GM12878 (cell line): Measurements from ENCODE around the gene RNF40. TPM values are rescaled to one million over a fixed set of nuclear protein-coding genes. Genes with fewer than 3 reads are reported as not detected.

Experiments
- ATAC-seq: fragments of 200-7000 bp; cut with Tn5 transposase; 3 replicates; pipeline ENCODE4 v1.9.1; 2020; ENCODE audit warnings: mild to moderate bottlenecking, moderate library complexity
- BruUV-seq: library from RNA; stranded (reverse); fragments of 400-500 nt; replicated peaks from 2 replicates; lab custom pipeline; 2021; lab: Mats Ljungman, UMichigan
- CTCF ChIA-PET: fragments of 300-600 bp; sonication (Branson Sonifier 250); formaldehyde crosslinking; extraction: SDS; loops from one replicate; lab custom pipeline; 2021; ENCODE audit warnings: inconsistent platforms; lab: Yijun Ruan, JAX
- POLR2A ChIA-PET: fragments of 350-600 bp; formaldehyde crosslinking; extraction: SDS; loops from one replicate; lab custom pipeline; 2021; ENCODE audit warnings: inconsistent platforms; lab: Charles Lee
- RAD21 ChIA-PET: fragments of 300-600 bp; sonication (Branson Sonifier 250); formaldehyde crosslinking; loops from one replicate; lab custom pipeline; 2023; ENCODE audit warnings: antibody characterized with exemption; ENCODE audit not compliant: unreplicated experiment; lab: Charles Lee
- SMC1A ChIA-PET: fragments of 300-600 bp; sonication (Branson Sonifier 250); formaldehyde crosslinking; loops from one replicate; lab custom pipeline; 2023; ENCODE audit not compliant: unreplicated experiment, uncharacterized antibody; lab: Charles Lee
- DNase-seq: peaks from one replicate; pipeline ENCODE4 v3.0.0-alpha.2; 2011; ENCODE audit warnings: low read depth, low spot score
- FAIRE-seq: peaks from 3 replicates; lab custom pipeline; 2011; peaks lifted over from hg19 to GRCh38; lab: Jason Lieb, UNC
- H2AFZ ChIP-seq: 2 replicates; pipeline ENCODE4 v1.6.0; 2011; ENCODE audit warnings: low read depth, low read length, control low read depth; ENCODE audit not compliant: control insufficient read depth
- H3K27ac ChIP-seq: 2 replicates; pipeline ENCODE4 v1.5.1; 2011; ENCODE audit warnings: control low read depth; ENCODE audit not compliant: control insufficient read depth, insufficient read depth
- H3K27me3 ChIP-seq, 2 experiments: replicated peaks in 1 of 2; 2 replicates each; pipeline versions ENCODE4 v1.6.0 to v1.6.1; 2011; ENCODE audit warnings: low read length in 1 of 2; ENCODE audit not compliant: control insufficient read depth in 2 of 2, insufficient read depth in 2 of 2
- H3K36me3 ChIP-seq, 2 experiments: 2 replicates each; pipeline ENCODE4 v1.5.1; 2011; ENCODE audit warnings: low read length in 1 of 2; ENCODE audit not compliant: control insufficient read depth in 2 of 2, insufficient read depth in 2 of 2
- H3K4me1 ChIP-seq: 2 replicates; pipeline ENCODE4 v1.6.1; 2011; ENCODE audit warnings: mild to moderate bottlenecking, low read length, moderate library complexity, mixed read lengths; ENCODE audit not compliant: control insufficient read depth, insufficient read depth
- H3K4me2 ChIP-seq: 2 replicates; pipeline ENCODE4 v1.6.0; 2011; ENCODE audit warnings: control low read depth; ENCODE audit not compliant: control insufficient read depth, insufficient read depth
- H3K4me3 ChIP-seq: fragments of 200-600 bp; sonication (generic); 2 replicates; pipeline ENCODE4 v1.5.1; 2016
- H3K79me2 ChIP-seq: 2 replicates; pipeline ENCODE4 v1.6.0; 2011; ENCODE audit warnings: low read length; ENCODE audit not compliant: control insufficient read depth, insufficient read depth
- H3K9ac ChIP-seq: 2 replicates; pipeline ENCODE4 v1.8.0; 2011; ENCODE audit warnings: low read length, control low read depth, mixed read lengths; ENCODE audit not compliant: control insufficient read depth, insufficient read depth
- H3K9me3 ChIP-seq: replicated peaks from 3 replicates; pipeline ENCODE4 v1.5.1; 2011; ENCODE audit warnings: mild to moderate bottlenecking, low read length; ENCODE audit not compliant: control insufficient read depth, insufficient read depth
- H4K20me1 ChIP-seq: 2 replicates; pipeline ENCODE4 v1.6.0; 2011; ENCODE audit not compliant: control insufficient read depth, insufficient read depth
- ETV6 ChIP-seq, 2 experiments: fragments of 450-650 bp in 1 of 2; IDR thresholded peaks in 1 of 2; conservative IDR thresholded peaks in 1 of 2; 2 replicates each; pipeline ENCODE4 v1.6.1; 2014; ENCODE audit warnings: antibody characterized with exemption in 1 of 2, borderline replicate concordance in 1 of 2, low read depth in 1 of 2, mild to moderate bottlenecking in 1 of 2, moderate library complexity in 1 of 2
- IKZF2 ChIP-seq, 2 experiments: fragments of 450-650 bp; IDR thresholded peaks; 2 replicates each; pipeline ENCODE4 v1.6.1; 2017; ENCODE audit warnings: mild to moderate bottlenecking in 2 of 2, moderate library complexity in 2 of 2
- ZNF217 ChIP-seq: fragments of 450-650 bp; IDR thresholded peaks from 2 replicates; pipeline ENCODE4 v1.6.1; 2017; ENCODE audit warnings: antibody characterized with exemption, mild to moderate bottlenecking
- ZNF687 ChIP-seq: fragments of 450-650 bp; IDR thresholded peaks from 2 replicates; pipeline ENCODE4 v1.6.1; 2017; ENCODE audit warnings: mild to moderate bottlenecking, moderate library complexity
- WGBS: methylation state at CpG from one replicate; pipeline ENCODE4 v1.1.6; 2016; ENCODE audit warnings: low lambda C conversion rate; ENCODE audit not compliant: insufficient replicate concordance, insufficient coverage; ENCODE audit errors: missing lambda C conversion rate; 5-methylcytosine and 5-hydroxymethylcytosine counted together
- in situ Hi-C: fragments of 300-500 bp; cut with MboI; formaldehyde crosslinking; loops from 9 replicates; pipeline ENCODE4 v1.14.3; 2018; ENCODE audit warnings: mixed read lengths
- intact Hi-C: fragments of 100-400 bp; cut with micrococcal nuclease; formaldehyde crosslinking; loops from one replicate; pipeline ENCODE4 v1.14.2; 2022; ENCODE audit not compliant: unreplicated experiment
- polyA plus RNA-seq, 11 experiments: library from polyadenylated mRNA; depleted of rRNA in 4 of 11; unstranded in 6 of 11; stranded (reverse) in 5 of 11; fragments of >200 nt; fragmentation: Nextera tagmentation in 4 of 11; fragmentation: Illumina TruSeq in 1 of 11; extraction: Ambion mirVana in 4 of 11; extraction: Trizol in 1 of 11; gene quantifications; 1 replicate in 1 of 11; 2 replicates in 10 of 11; pipeline versions ENCODE4 v1.2.1 to v1.2.3, GENCODE V29; 2011 to 2016; ENCODE audit warnings: inconsistent platforms in 2 of 11, missing spikeins in 2 of 11, low read depth in 1 of 11
- total RNA-seq, 4 experiments: library from RNA; depleted of rRNA in 3 of 4; stranded (reverse); fragments of >200 nt in 3 of 4; fragmentation: Illumina TruSeq in 1 of 4; extraction: Trizol in 1 of 4; gene quantifications; 2 replicates each; pipeline versions ENCODE4 v1.2.1 to v1.2.3, GENCODE V29; 2013 to 2021
- TF ChIP-seq, protein P1 (sequence below): fragments of 450-650 bp; IDR thresholded peaks from 2 replicates; pipeline ENCODE4 v1.6.1; 2017; ENCODE audit warnings: low read depth, mild to moderate bottlenecking, moderate library complexity
- TF ChIP-seq, protein P2 (sequence below): fragments of 450-650 bp; formaldehyde crosslinking; IDR thresholded peaks from 2 replicates; pipeline ENCODE4 v1.4.0; 2020; ENCODE audit warnings: mild to moderate bottlenecking, moderate library complexity
- TF ChIP-seq, protein P3 (sequence below): IDR thresholded peaks from 2 replicates; pipeline ENCODE4 v1.6.1; 2012; ENCODE audit warnings: low read depth, low read length, improper control_type of control experiment

Gene RNF40
- total and polyA plus RNA-seq, 10 of the 15 experiments (the other 5 are each of a cell fraction or from before 2014, with no cell fraction given), result 3.7 to 97.6 (median 58.4) TPM

DNA sequence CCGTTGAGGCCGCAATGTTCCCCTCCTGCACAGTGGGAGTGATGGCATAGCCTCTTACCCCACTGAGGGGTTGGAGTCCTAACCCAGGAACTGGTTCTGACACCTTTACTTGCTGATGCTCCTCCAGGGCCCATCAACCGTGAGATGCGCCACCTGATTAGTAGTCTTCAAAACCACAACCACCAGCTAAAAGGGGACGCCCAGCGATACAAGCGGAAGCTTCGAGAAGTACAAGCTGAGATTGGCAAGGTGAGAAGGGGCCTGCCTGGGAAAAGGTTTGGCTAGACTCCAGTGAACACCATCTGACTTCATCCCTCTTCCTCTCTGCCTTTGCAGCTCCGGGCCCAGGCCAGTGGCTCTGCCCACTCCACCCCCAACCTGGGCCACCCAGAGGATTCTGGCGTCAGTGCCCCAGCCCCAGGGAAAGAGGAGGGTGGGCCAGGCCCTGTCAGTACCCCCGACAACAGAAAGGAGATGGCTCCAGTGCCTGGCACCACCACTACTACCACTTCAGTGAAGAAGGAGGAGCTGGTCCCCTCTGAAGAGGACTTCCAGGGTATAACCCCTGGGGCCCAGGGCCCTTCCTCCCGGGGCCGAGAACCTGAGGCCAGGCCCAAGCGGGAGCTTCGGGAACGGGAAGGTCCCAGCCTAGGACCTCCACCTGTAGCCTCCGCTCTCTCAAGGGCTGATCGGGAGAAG is 5.8 kb downstream of the RNF40 start (continued):
- no peak for TF ChIP-seq ZNF687
- TF ChIP-seq ZNF217, result no peak
- TF ChIP-seq, all 136 proteins: peak for 2

DNA sequence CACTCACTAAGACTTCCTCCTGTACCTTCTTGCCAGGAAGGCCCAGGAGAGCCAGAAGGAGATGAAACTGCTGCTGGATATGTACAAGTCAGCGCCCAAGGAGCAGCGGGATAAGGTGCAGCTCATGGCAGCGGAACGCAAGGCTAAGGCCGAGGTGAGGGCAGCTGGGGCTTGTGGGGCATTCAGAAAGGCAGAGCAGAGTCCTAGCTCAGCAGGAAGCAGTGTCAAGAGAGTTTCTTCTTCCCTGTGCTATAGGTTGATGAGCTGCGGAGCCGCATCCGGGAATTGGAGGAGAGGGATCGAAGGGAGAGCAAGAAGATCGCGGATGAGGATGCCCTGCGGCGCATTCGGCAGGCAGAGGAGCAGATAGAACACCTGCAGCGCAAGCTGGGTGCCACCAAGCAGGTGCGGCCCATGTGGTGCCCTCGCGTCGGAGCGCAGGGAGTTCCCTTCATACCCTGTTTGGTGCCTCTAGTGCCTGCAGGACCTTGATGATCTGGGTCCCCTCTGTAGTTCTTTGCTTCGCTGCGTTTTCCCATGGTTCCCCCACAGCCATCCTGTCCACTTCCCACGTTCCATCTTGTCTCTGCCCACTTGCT is 6.6 kb downstream of the RNF40 start:
- in situ Hi-C loops, result loop anchor here (25.0 kb wide), 1 partner anchor 1119 kb away; no protein-coding TSS in a partner anchor

More for the DNA sequence above, 6.6 kb downstream of the RNF40 start:
- SMC1A ChIA-PET, result interaction anchor here (0.7 kb wide), 1 partner anchor 104 kb away, joined by 3 read pairs; no protein-coding TSS in a partner anchor
- CTCF ChIA-PET, result interaction anchor here (1.4 to 3.6 kb wide), 2 partner anchors 46 to 173 kb away, joined by 3 to 13 read pairs; no protein-coding TSS in a partner anchor
- Histone ChIP-seq H3K27me3 (no peaks in the 10 kb centered on the region), H3K79me2 (peaks cover 1% of the 10 kb centered on the region; the same call in 1 of the 2 replicates), H3K9me3 (no peaks in the 10 kb centered on the region), H4K20me1 (no peaks in the 10 kb centered on the region), H3K4me2 (no peak overlapping the region)
- TF ChIP-seq, protein P1, sequence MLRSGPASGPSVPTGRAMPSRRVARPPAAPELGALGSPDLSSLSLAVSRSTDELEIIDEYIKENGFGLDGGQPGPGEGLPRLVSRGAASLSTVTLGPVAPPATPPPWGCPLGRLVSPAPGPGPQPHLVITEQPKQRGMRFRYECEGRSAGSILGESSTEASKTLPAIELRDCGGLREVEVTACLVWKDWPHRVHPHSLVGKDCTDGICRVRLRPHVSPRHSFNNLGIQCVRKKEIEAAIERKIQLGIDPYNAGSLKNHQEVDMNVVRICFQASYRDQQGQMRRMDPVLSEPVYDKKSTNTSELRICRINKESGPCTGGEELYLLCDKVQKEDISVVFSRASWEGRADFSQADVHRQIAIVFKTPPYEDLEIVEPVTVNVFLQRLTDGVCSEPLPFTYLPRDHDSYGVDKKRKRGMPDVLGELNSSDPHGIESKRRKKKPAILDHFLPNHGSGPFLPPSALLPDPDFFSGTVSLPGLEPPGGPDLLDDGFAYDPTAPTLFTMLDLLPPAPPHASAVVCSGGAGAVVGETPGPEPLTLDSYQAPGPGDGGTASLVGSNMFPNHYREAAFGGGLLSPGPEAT, result no peak
- TF ChIP-seq, protein P2, sequence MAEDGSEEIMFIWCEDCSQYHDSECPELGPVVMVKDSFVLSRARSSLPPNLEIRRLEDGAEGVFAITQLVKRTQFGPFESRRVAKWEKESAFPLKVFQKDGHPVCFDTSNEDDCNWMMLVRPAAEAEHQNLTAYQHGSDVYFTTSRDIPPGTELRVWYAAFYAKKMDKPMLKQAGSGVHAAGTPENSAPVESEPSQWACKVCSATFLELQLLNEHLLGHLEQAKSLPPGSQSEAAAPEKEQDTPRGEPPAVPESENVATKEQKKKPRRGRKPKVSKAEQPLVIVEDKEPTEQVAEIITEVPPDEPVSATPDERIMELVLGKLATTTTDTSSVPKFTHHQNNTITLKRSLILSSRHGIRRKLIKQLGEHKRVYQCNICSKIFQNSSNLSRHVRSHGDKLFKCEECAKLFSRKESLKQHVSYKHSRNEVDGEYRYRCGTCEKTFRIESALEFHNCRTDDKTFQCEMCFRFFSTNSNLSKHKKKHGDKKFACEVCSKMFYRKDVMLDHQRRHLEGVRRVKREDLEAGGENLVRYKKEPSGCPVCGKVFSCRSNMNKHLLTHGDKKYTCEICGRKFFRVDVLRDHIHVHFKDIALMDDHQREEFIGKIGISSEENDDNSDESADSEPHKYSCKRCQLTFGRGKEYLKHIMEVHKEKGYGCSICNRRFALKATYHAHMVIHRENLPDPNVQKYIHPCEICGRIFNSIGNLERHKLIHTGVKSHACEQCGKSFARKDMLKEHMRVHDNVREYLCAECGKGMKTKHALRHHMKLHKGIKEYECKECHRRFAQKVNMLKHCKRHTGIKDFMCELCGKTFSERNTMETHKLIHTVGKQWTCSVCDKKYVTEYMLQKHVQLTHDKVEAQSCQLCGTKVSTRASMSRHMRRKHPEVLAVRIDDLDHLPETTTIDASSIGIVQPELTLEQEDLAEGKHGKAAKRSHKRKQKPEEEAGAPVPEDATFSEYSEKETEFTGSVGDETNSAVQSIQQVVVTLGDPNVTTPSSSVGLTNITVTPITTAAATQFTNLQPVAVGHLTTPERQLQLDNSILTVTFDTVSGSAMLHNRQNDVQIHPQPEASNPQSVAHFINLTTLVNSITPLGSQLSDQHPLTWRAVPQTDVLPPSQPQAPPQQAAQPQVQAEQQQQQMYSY (CRISPR knock-in tag), result no peak
- TF ChIP-seq, protein P3, sequence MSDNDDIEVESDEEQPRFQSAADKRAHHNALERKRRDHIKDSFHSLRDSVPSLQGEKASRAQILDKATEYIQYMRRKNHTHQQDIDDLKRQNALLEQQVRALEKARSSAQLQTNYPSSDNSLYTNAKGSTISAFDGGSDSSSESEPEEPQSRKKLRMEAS, result no peak
- TF ChIP-seq IKZF2 (IDR thresholded peaks at IDR 0.05) (no peak), ETV6 (conservative IDR thresholded peaks at IDR 0.05 in 1 of 2, IDR thresholded peaks at IDR 0.05 in 1 of 2; ENCODE audit: borderline replicate concordance in 1 of 2, low read depth in 1 of 2) (no peak)
- TF ChIP-seq, all 136 proteins: peak for 0
- peaks cover under 1% of the 10 kb centered on the region for H3K4me1 ChIP-seq
- no peak for ATAC-seq
- intact Hi-C loops, result no loop called here
- POLR2A ChIA-PET, result interaction anchor here (0.5 kb wide), 1 partner anchor 49 kb away, joined by 6 read pairs; no protein-coding TSS in a partner anchor
- H3K4me3 ChIP-seq, result no peak overlapping the region
- H3K27ac ChIP-seq, result no peak overlapping the region
- no peak overlapping the region for H3K9ac ChIP-seq
- BruUV-seq, result no TSS peak
- 92% methylated on average over 20 of the region's 23 CpGs for WGBS
- FAIRE-seq, result no peak
- RAD21 ChIA-PET, result no interaction called here
- no peak overlapping the region for H2AFZ ChIP-seq
- peaks cover 45 to 47% of the 10 kb centered on the region in 2 experiments; a peak in 3 of 4 replicates for H3K36me3 ChIP-seq
- no peak for DNase-seq
